ENCODE results near the gene BDH2. TPM values are rescaled to one million over a fixed set of nuclear protein-coding genes. Genes with fewer than 3 reads are reported as not detected.

Gene BDH2
- total RNA-seq, 3 donors from 2014 or later (not counting 1 experiment from before 2014, with no cell fraction given): 12.1 to 16.6 (median 15.9) TPM

GRCh38 chr4:103118166-103118565 is 18.5 kb upstream of the BDH2 start:
- ATAC-seq (no peak), DNase-seq (no peak)
- no peaks in the 10 kb centered on the region for H3K9me3 Mint-ChIP-seq
- Histone ChIP-seq H3K9me3 (ENCODE audit: control insufficient read depth, insufficient read depth, low read length) (no peaks in the 10 kb centered on the region), H3K36me3 (ENCODE audit: control insufficient read depth, insufficient read depth, low read length) (no peaks in the 10 kb centered on the region), H3K27me3 (ENCODE audit: control insufficient read depth, insufficient read depth, low read length) (no peaks in the 10 kb centered on the region), H3K27ac (ENCODE audit: low read length) (no peak overlapping the region), H3K4me3 (ENCODE audit: low read length) (no peak overlapping the region), H3K4me1 (ENCODE audit: control insufficient read depth, insufficient read depth, low read length) (no peaks in the 10 kb centered on the region)
- no peak overlapping the region for H3K27ac Mint-ChIP-seq
- intact Hi-C loops (cut with micrococcal nuclease): no loop called here
- H3K36me3 Mint-ChIP-seq: no peaks in the 10 kb centered on the region
- no peaks in the 10 kb centered on the region for H3K4me1 Mint-ChIP-seq
- 100% methylated on average over 1 of the region's 1 CpG for WGBS (ENCODE audit: insufficient coverage)
- TF ChIP-seq, protein P1, sequence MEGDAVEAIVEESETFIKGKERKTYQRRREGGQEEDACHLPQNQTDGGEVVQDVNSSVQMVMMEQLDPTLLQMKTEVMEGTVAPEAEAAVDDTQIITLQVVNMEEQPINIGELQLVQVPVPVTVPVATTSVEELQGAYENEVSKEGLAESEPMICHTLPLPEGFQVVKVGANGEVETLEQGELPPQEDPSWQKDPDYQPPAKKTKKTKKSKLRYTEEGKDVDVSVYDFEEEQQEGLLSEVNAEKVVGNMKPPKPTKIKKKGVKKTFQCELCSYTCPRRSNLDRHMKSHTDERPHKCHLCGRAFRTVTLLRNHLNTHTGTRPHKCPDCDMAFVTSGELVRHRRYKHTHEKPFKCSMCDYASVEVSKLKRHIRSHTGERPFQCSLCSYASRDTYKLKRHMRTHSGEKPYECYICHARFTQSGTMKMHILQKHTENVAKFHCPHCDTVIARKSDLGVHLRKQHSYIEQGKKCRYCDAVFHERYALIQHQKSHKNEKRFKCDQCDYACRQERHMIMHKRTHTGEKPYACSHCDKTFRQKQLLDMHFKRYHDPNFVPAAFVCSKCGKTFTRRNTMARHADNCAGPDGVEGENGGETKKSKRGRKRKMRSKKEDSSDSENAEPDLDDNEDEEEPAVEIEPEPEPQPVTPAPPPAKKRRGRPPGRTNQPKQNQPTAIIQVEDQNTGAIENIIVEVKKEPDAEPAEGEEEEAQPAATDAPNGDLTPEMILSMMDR (IDR thresholded peaks at IDR 0.05): no peak
- H3K4me3 Mint-ChIP-seq: no peak overlapping the region
- no peaks in the 10 kb centered on the region for H3K27me3 Mint-ChIP-seq (ENCODE audit: low read depth in 2 of 2)

DNA sequence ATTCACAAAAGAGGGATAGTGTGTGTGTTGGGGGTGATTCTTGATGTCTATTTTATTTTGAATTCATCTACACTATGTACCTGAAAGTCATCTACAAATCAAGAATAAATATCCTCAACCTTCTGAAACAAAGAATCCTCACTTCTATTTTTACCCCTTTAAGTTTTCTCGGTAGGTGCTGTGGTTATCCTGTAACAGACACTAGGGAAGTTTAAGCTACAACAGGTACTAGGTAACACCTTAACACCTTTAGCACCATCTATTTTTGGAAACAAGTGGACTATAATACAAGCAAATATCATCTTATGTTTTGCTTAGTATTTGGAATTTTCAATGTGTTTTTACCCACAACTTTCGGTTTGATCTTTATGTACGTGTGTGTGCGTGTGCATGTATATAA is 12.0 kb upstream of the BDH2 start:
- H3K27me3 Mint-ChIP-seq (ENCODE audit: low read depth in 2 of 2): no peaks in the 10 kb centered on the region
- Histone ChIP-seq H3K36me3 (ENCODE audit: control insufficient read depth, insufficient read depth, low read length) (no peaks in the 10 kb centered on the region), H3K27ac (ENCODE audit: low read length) (no peak overlapping the region), H3K9me3 (ENCODE audit: control insufficient read depth, insufficient read depth, low read length) (no peaks in the 10 kb centered on the region), H3K27me3 (ENCODE audit: control insufficient read depth, insufficient read depth, low read length) (no peaks in the 10 kb centered on the region), H3K4me1 (ENCODE audit: control insufficient read depth, insufficient read depth, low read length) (no peaks in the 10 kb centered on the region), H3K4me3 (ENCODE audit: low read length) (no peak overlapping the region)
- no peak overlapping the region for H3K4me3 Mint-ChIP-seq
- H3K27ac Mint-ChIP-seq: no peak overlapping the region
- WGBS (ENCODE audit: insufficient coverage): no CpG with 5 or more reads among the region's 4 CpGs
- ATAC-seq: no peak
- intact Hi-C loops (cut with micrococcal nuclease): no loop called here
- no peaks in the 10 kb centered on the region for H3K36me3 Mint-ChIP-seq
- H3K4me1 Mint-ChIP-seq: no peaks in the 10 kb centered on the region
- H3K9me3 Mint-ChIP-seq: no peaks in the 10 kb centered on the region
- TF ChIP-seq, protein P1 (IDR thresholded peaks at IDR 0.05): no peak
- DNase-seq: no peak

GRCh38 chr4:103108542-103108941 is 8.9 kb upstream of the BDH2 start:
- Histone ChIP-seq H3K27me3 (ENCODE audit: control insufficient read depth, insufficient read depth, low read length) (no peaks in the 10 kb centered on the region), H3K4me3 (ENCODE audit: low read length) (no peak overlapping the region), H3K36me3 (ENCODE audit: control insufficient read depth, insufficient read depth, low read length) (no peaks in the 10 kb centered on the region), H3K4me1 (ENCODE audit: control insufficient read depth, insufficient read depth, low read length) (no peaks in the 10 kb centered on the region), H3K9me3 (ENCODE audit: control insufficient read depth, insufficient read depth, low read length) (no peaks in the 10 kb centered on the region), H3K27ac (ENCODE audit: low read length) (no peak overlapping the region)
- Mint-ChIP-seq H3K27me3 (ENCODE audit: low read depth in 2 of 2) (no peaks in the 10 kb centered on the region), H3K27ac (no peak overlapping the region), H3K4me3 (no peak overlapping the region), H3K36me3 (no peaks in the 10 kb centered on the region), H3K4me1 (no peaks in the 10 kb centered on the region), H3K9me3 (no peaks in the 10 kb centered on the region)
- TF ChIP-seq, protein P1 (IDR thresholded peaks at IDR 0.05): no peak
- DNase-seq: no peak
- intact Hi-C loops (cut with micrococcal nuclease): no loop called here
- 99% methylated on average over 4 of the region's 4 CpGs for WGBS (ENCODE audit: insufficient coverage)
- no peak for ATAC-seq

DNA sequence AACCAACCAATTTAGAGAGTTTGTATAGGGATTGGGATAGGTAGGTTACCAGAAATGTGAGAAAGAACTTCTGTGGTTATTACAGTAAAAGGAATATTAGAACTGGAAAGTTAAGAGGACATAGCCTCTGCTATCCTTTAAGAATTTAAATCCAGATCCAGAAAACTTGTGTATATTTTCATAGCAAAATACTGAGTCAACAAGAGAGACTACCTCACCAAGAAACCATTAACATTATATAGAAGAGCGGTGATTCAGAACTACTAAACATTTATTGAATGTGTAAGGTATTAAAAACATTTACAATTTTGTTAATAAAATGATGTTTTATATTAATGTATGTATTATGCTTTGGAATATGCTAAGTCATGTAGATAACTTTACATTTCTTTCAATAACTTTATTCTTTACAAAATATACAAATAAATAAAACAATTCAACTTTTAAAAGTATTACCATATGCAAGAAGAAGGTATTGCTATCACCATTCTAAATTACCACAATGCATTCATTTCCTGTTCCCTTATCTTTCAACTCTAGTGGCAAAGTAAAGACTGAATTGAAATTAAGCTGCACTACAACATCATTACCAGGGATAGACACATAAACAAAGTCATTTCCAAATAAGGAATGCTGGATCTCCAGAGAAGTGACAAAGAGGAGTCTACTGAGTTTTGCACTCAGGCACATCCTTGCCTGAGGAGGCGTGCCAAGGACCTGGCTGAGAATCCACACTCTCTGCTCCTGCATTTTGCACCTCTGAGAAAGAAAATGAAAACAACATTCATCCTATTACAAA is 6.1 kb upstream of the BDH2 start:
- H3K36me3 Mint-ChIP-seq: no peaks in the 10 kb centered on the region
- Histone ChIP-seq H3K4me1 (ENCODE audit: control insufficient read depth, insufficient read depth, low read length) (no peaks in the 10 kb centered on the region), H3K36me3 (ENCODE audit: control insufficient read depth, insufficient read depth, low read length) (no peaks in the 10 kb centered on the region), H3K9me3 (ENCODE audit: control insufficient read depth, insufficient read depth, low read length) (no peaks in the 10 kb centered on the region), H3K27ac (ENCODE audit: low read length) (no peak overlapping the region), H3K4me3 (ENCODE audit: low read length) (no peak overlapping the region), H3K27me3 (ENCODE audit: control insufficient read depth, insufficient read depth, low read length) (no peaks in the 10 kb centered on the region)
- H3K9me3 Mint-ChIP-seq: no peaks in the 10 kb centered on the region
- 100% methylated on average over 1 of the region's 2 CpGs for WGBS (ENCODE audit: insufficient coverage)
- DNase-seq: no peak
- intact Hi-C loops (cut with micrococcal nuclease): no loop called here
- H3K4me1 Mint-ChIP-seq: no peaks in the 10 kb centered on the region
- H3K27ac Mint-ChIP-seq: no peak overlapping the region
- no peaks in the 10 kb centered on the region for H3K27me3 Mint-ChIP-seq (ENCODE audit: low read depth in 2 of 2)
- no peak overlapping the region for H3K4me3 Mint-ChIP-seq
- no peak for ATAC-seq
- TF ChIP-seq, protein P1 (IDR thresholded peaks at IDR 0.05): no peak
